Anterior cingulate cortex (tissue), 58 donors: ENCODE data around the gene ADGRD1.

ENCODE experiments used
- DNase-seq, 58 donors: peaks; one replicate each; lab custom pipeline; 2025; lab: John Stamatoyannopoulos, UW

ADGRD1 gene

GRCh38 chr12:131018019-131018620 lies 64.4 kb downstream of the ADGRD1 start:
- no peak for DNase-seq

GRCh38 chr12:131018808-131019397 lies 65.2 kb downstream of the ADGRD1 start:
- no peak for DNase-seq

- DNase-seq: no peak
Observed at GRCh38 chr12:131020326-131021153, 66.8 kb downstream of the ADGRD1 start.

- no peak for DNase-seq
Observed at GRCh38 chr12:131021154-131021541, 67.4 kb downstream of the ADGRD1 start.

GRCh38 chr12:131024026-131024425 lies 70.3 kb downstream of the ADGRD1 start:
- no peak for DNase-seq

GRCh38 chr12:131024721-131025120 lies 71.0 kb downstream of the ADGRD1 start:
- DNase-seq: no peak

GRCh38 chr12:131025234-131025633 lies 71.5 kb downstream of the ADGRD1 start:
- DNase-seq: no peak

GRCh38 chr12:131025939-131026702 lies 72.4 kb downstream of the ADGRD1 start:
- DNase-seq: no peak

- DNase-seq: no peak
Observed at GRCh38 chr12:131026754-131027153, 73.0 kb downstream of the ADGRD1 start.

- DNase-seq: no peak
Observed at GRCh38 chr12:131027264-131027663, 73.6 kb downstream of the ADGRD1 start.

- no peak for DNase-seq
Observed at GRCh38 chr12:131027876-131028586, 74.3 kb downstream of the ADGRD1 start.

- no peak for DNase-seq
Observed at GRCh38 chr12:131028587-131029338, 75.1 kb downstream of the ADGRD1 start.

- no peak for DNase-seq
Observed at GRCh38 chr12:131030472-131031328, 77.0 kb downstream of the ADGRD1 start.

- DNase-seq: no peak
Observed at GRCh38 chr12:131032082-131032750, 78.5 kb downstream of the ADGRD1 start.

GRCh38 chr12:131033486-131033885 lies 79.8 kb downstream of the ADGRD1 start:
- DNase-seq: no peak

- no peak for DNase-seq
Observed at GRCh38 chr12:131033886-131034482, 80.3 kb downstream of the ADGRD1 start.

- DNase-seq: no peak
Observed at GRCh38 chr12:131034631-131035244, 81.0 kb downstream of the ADGRD1 start.
